Sigmoid colon (tissue), 4 donors: ENCODE data around the gene GNAQ.
"Not testable (repeated sequence)": the region's sequence is repeated elsewhere in the genome, so short reads cannot be mapped to it uniquely, and the experiment has no call there.

Source experiments
- CTCF ChIP-seq, 4 experiments: fragments of 450-650 bp in 3 of 4; fragments of 200-600 bp in 1 of 4; IDR thresholded peaks; one replicate each; pipeline ENCODE4 v1.5.1; 2016 to 2019; ENCODE audit warnings: antibody characterized with exemption in 4 of 4, mild to moderate bottlenecking in 3 of 4, moderate library complexity in 2 of 4
- EP300 ChIP-seq, 4 donors: sonication (generic); formaldehyde crosslinking; IDR thresholded peaks; one replicate each; pipeline ENCODE4 v1.6.1; 2017; ENCODE audit warnings: antibody characterized with exemption in 4 of 4
- POLR2A ChIP-seq, 2 donors: fragments of 450-650 bp; IDR thresholded peaks; one replicate each; pipeline ENCODE4 v1.6.1; 2016; ENCODE audit warnings: antibody characterized with exemption in 2 of 2, mild to moderate bottlenecking in 2 of 2, moderate library complexity in 2 of 2
- POLR2AphosphoS5 ChIP-seq, 4 donors: sonication (generic); formaldehyde crosslinking; IDR thresholded peaks; one replicate each; pipeline ENCODE4 v1.6.1; 2017; ENCODE audit warnings: antibody characterized with exemption in 4 of 4

GRCh38 chr9:77702521-77703390 lies 328.9 kb downstream of the GNAQ start:
- not testable (repeated sequence) for TF ChIP-seq CTCF, POLR2AphosphoS5, POLR2A, EP300 (IDR thresholded peaks at IDR 0.05)
